CD4-positive, alpha-beta T cell (primary cell): ENCODE results near the gene WDR37. TPM values are rescaled to one million over a fixed set of nuclear protein-coding genes. Genes with fewer than 3 reads are reported as not detected.

Source experiments
- ATAC-seq: fragments of 200-7000 bp; cut with Tn5 transposase; one replicate; pipeline ENCODE4 v1.10.0; 2022; ENCODE audit warnings: mild to moderate bottlenecking; ENCODE audit not compliant: poor library complexity
- CTCF ChIA-PET: fragments of 350-600 bp; sonication (Branson Sonifier 250); formaldehyde crosslinking; loops from one replicate; lab custom pipeline; 2021; ENCODE audit warnings: antibody characterized with exemption, inconsistent platforms; lab: Charles Lee
- POLR2A ChIA-PET: fragments of 350-600 bp; sonication (Branson Sonifier 250); formaldehyde crosslinking; loops from one replicate; lab custom pipeline; 2021; ENCODE audit warnings: antibody characterized with exemption, inconsistent platforms; lab: Charles Lee
- DNase-seq, 14 experiments: peaks; one replicate each; pipeline ENCODE4 v3.0.0-alpha.2; 2013 to 2020; ENCODE audit warnings: mixed read lengths in 2 of 14
- H3K27ac ChIP-seq, 2 donors: one replicate each; pipeline versions ENCODE4 v1.5.1 to v1.7.0; 2013; ENCODE audit warnings: low read length in 2 of 2, low read depth in 1 of 2, mild to moderate bottlenecking in 1 of 2
- H3K27me3 ChIP-seq, 2 experiments: 1 replicate in 1 of 2; 2 replicates in 1 of 2; pipeline versions ENCODE4 v1.6.1 to v1.7.0; 2013; ENCODE audit warnings: low read length in 2 of 2, control low read depth in 1 of 2, mild to moderate bottlenecking in 1 of 2, moderate library complexity in 1 of 2; ENCODE audit not compliant: insufficient read depth in 2 of 2, control insufficient read depth in 1 of 2
- H3K36me3 ChIP-seq: one replicate; pipeline ENCODE4 v1.6.1; 2013; ENCODE audit warnings: low read length, control low read depth; ENCODE audit not compliant: insufficient read depth
- H3K4me1 ChIP-seq: one replicate; pipeline ENCODE4 v1.6.1; 2013; ENCODE audit warnings: low read length, control low read depth; ENCODE audit not compliant: insufficient read depth
- H3K4me3 ChIP-seq: one replicate; pipeline ENCODE4 v1.5.1; 2013; ENCODE audit warnings: mild to moderate bottlenecking, low read length, moderate library complexity
- H3K9me3 ChIP-seq, 2 experiments: 1 replicate in 1 of 2; 2 replicates in 1 of 2; pipeline versions ENCODE4 v1.6.1 to v1.7.0; 2013; ENCODE audit warnings: low read length in 2 of 2, mild to moderate bottlenecking in 2 of 2, control low read depth in 1 of 2, moderate library complexity in 1 of 2; ENCODE audit not compliant: control insufficient read depth in 1 of 2, insufficient read depth in 1 of 2
- H3K27ac Mint-ChIP-seq: one replicate; pipeline ENCODE4 v1.8.0; 2020; ENCODE audit warnings: mixed read lengths
- H3K27me3 Mint-ChIP-seq: one replicate; pipeline ENCODE4 v1.8.0; 2021; ENCODE audit warnings: mixed read lengths
- H3K36me3 Mint-ChIP-seq: one replicate; pipeline ENCODE4 v1.8.0; 2021; ENCODE audit warnings: low read depth, mixed read lengths
- H3K4me1 Mint-ChIP-seq: one replicate; pipeline ENCODE4 v1.8.0; 2021; ENCODE audit warnings: low read depth, mixed read lengths
- H3K4me3 Mint-ChIP-seq: one replicate; pipeline ENCODE4 v1.8.0; 2020; ENCODE audit warnings: mild to moderate bottlenecking, mixed read lengths
- H3K9me3 Mint-ChIP-seq: one replicate; pipeline ENCODE4 v1.8.0; 2020; ENCODE audit warnings: mixed read lengths
- intact Hi-C, 2 experiments: fragments of 100-400 bp; cut with DNase I in 1 of 2; cut with micrococcal nuclease in 1 of 2; formaldehyde crosslinking; loops; one replicate each; pipeline versions ENCODE4 v1.15.1 to v1.9.0; 2023 to 2025; cut with DNase I, micrococcal nuclease
- total RNA-seq, 174 experiments: library from RNA in 2 of 174; stranded (reverse) in 2 of 174; gene quantifications; one replicate each; pipeline ENCODE4 v1.2.3 and lab custom pipeline; 2021 to 2026
- TF ChIP-seq, protein P1 (sequence below): fragments of 200-600 bp; IDR thresholded peaks from one replicate; pipeline ENCODE4 v1.8.0; 2022; ENCODE audit warnings: antibody characterized with exemption, mild to moderate bottlenecking

The WDR37 gene
- total RNA-seq, 2 experiments from 2014 or later: 17.0 to 17.7 TPM

DNA sequence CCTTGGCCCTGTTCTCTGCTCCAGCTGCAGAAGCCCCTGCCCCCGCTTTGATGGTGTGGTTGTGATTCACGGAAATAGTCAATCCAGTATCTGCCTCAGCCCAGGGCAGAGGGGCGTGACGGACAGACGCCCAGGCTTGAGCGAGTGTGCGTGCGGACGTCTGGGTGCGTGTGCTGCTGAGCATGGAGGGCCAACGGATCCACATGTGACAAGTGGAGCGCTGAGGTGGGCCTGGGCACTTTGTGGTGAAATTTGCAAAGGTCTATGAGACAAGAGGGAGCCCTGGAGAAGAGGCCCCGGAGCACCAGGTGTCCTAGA lies 94.4 kb downstream of the WDR37 start:
- H3K9me3 Mint-ChIP-seq: peaks cover 6% of the 10 kb centered on the region
- no peak overlapping the region for H3K27ac ChIP-seq
- H3K9me3 ChIP-seq: peaks cover 7 to 13% of the 10 kb centered on the region in 2 experiments
- POLR2A ChIA-PET: no interaction called here
- peaks cover 0 to 2% of the 10 kb centered on the region in 2 experiments for H3K27me3 ChIP-seq
- ATAC-seq (no peak), DNase-seq (no peak)
- no peak overlapping the region for H3K27ac Mint-ChIP-seq
- CTCF ChIA-PET: no interaction called here
- intact Hi-C loops: no loop called here
- H3K27me3 Mint-ChIP-seq: no peaks in the 10 kb centered on the region
- H3K4me1 ChIP-seq: peaks cover 6% of the 10 kb centered on the region
- no peaks in the 10 kb centered on the region for H3K36me3 ChIP-seq
- no peak overlapping the region for H3K4me3 Mint-ChIP-seq
- H3K4me1 Mint-ChIP-seq: peaks cover 5% of the 10 kb centered on the region
- no peak overlapping the region for H3K4me3 ChIP-seq
- TF ChIP-seq, protein P1, sequence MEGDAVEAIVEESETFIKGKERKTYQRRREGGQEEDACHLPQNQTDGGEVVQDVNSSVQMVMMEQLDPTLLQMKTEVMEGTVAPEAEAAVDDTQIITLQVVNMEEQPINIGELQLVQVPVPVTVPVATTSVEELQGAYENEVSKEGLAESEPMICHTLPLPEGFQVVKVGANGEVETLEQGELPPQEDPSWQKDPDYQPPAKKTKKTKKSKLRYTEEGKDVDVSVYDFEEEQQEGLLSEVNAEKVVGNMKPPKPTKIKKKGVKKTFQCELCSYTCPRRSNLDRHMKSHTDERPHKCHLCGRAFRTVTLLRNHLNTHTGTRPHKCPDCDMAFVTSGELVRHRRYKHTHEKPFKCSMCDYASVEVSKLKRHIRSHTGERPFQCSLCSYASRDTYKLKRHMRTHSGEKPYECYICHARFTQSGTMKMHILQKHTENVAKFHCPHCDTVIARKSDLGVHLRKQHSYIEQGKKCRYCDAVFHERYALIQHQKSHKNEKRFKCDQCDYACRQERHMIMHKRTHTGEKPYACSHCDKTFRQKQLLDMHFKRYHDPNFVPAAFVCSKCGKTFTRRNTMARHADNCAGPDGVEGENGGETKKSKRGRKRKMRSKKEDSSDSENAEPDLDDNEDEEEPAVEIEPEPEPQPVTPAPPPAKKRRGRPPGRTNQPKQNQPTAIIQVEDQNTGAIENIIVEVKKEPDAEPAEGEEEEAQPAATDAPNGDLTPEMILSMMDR: no peak
- no peaks in the 10 kb centered on the region for H3K36me3 Mint-ChIP-seq

DNA sequence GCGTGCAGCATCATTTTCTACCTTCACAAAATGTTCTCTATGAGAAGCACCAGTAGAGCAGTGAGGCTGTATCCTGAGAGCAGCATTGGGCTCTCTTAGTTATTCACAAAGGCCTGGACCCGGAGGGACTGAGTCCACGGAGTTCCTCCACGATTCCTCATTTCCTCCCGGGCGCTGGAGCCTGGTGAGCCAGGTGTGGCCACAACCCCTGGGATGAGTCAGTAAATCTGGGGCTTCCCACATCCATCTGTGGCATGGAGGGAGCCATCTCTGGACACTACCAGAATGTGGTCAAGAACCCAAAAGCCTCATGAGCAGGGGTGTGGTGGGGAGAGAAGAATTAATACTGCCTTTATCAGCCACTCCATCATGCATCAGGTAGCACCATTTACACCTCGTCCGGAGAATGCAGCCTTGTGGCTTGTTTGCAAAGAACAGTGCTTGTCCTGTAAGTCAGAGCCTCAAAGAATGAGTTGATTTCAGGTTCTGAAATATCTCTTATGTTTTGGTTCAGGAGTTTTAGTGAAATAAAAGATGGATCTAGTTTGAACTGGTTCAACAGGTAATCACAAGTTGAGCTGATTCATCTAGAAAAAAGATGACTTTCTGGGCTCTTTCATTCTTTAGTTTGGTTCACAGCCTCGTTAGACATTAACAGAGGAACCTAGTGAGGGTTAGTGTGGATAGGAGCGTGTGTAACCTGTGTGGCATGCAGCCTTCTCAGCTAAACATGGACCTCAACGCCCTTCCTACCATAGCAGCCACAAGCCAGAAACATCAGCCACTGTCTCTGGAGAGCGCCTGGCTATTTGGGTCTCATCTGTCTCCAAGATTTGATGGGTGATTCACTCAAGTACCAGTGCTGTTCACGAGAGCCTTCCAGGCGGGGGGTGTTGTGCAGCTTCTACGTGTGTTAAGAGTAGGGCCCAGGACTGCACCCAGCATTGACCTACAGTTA lies 95.2 kb downstream of the WDR37 start:
- H3K4me3 ChIP-seq: no peak overlapping the region
- peaks cover 2 to 11% of the 10 kb centered on the region in 2 experiments for H3K9me3 ChIP-seq
- peaks cover 5% of the 10 kb centered on the region for H3K4me1 Mint-ChIP-seq
- H3K36me3 Mint-ChIP-seq: no peaks in the 10 kb centered on the region
- no peaks in the 10 kb centered on the region for H3K27me3 Mint-ChIP-seq
- no peak overlapping the region for H3K27ac ChIP-seq
- no peaks in the 10 kb centered on the region for H3K36me3 ChIP-seq
- DNase-seq (no peak), ATAC-seq (no peak)
- H3K4me3 Mint-ChIP-seq: no peak overlapping the region
- TF ChIP-seq, protein P1: no peak
- H3K4me1 ChIP-seq: peaks cover 6% of the 10 kb centered on the region
- POLR2A ChIA-PET: no interaction called here
- peaks cover 6% of the 10 kb centered on the region for H3K9me3 Mint-ChIP-seq
- peaks cover 0 to 2% of the 10 kb centered on the region in 2 experiments for H3K27me3 ChIP-seq
- intact Hi-C loops: no loop called here
- H3K27ac Mint-ChIP-seq: no peak overlapping the region
- CTCF ChIA-PET: no interaction called here

DNA sequence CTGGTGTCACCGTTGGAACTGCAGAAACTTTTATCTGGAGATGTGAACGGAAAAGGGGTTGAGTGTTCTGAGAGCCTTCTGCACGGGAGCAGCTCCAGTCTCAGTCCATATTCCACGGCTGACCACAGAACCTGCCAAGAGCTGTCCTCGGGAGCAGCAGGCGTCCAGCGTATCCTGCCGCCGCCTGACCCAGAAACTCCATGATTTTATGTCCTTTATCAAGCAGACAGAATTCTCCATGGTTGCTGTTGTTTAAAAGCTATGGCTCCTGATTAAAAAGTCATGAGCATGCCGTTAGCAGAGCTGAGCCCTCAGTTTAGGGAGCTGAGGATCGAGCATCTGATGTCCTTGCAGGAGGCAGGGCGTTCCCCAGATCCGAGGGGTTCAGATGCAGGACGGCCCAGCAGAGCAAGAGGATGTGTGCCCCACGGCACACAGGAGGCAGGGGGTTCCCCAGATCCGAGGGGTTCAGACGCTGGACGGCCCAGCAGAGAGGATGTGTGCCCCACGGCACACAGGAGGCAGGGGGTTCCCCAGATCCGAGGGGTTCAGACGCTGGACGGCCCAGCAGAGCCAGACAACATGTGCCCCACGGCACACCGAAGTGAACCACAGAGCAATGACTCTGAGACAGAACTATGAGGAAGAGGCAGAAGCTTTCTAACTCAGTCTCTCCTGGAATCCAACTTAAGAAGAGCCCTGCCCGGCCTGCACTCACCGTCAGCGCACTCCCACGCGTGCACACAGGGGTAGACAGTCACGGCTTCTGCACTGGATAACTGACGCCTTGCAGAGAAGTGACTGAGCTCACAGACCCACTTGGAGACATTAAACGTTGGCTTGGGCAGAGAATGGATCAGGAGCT lies 96.4 kb downstream of the WDR37 start:
- DNase-seq: no peak
- no peak overlapping the region for H3K27ac Mint-ChIP-seq
- no peaks in the 10 kb centered on the region for H3K36me3 ChIP-seq
- peaks cover 0 to 2% of the 10 kb centered on the region in 2 experiments for H3K9me3 ChIP-seq
- no peaks in the 10 kb centered on the region for H3K9me3 Mint-ChIP-seq
- H3K27ac ChIP-seq: no peak overlapping the region
- ChIA-PET POLR2A (no interaction called here), CTCF (no interaction called here)
- H3K27me3 Mint-ChIP-seq: no peaks in the 10 kb centered on the region
- no peak overlapping the region for H3K4me3 Mint-ChIP-seq
- peaks cover 0 to 3% of the 10 kb centered on the region in 2 experiments for H3K27me3 ChIP-seq
- no peaks in the 10 kb centered on the region for H3K36me3 Mint-ChIP-seq
- ATAC-seq: no peak
- H3K4me3 ChIP-seq: no peak overlapping the region
- H3K4me1 ChIP-seq: peaks cover 6% of the 10 kb centered on the region
- H3K4me1 Mint-ChIP-seq: peaks cover 5% of the 10 kb centered on the region
- intact Hi-C loops: no loop called here
- TF ChIP-seq, protein P1: no peak
